ENCODE data around the gene ZNF354B.

The ZNF354B gene

DNA sequence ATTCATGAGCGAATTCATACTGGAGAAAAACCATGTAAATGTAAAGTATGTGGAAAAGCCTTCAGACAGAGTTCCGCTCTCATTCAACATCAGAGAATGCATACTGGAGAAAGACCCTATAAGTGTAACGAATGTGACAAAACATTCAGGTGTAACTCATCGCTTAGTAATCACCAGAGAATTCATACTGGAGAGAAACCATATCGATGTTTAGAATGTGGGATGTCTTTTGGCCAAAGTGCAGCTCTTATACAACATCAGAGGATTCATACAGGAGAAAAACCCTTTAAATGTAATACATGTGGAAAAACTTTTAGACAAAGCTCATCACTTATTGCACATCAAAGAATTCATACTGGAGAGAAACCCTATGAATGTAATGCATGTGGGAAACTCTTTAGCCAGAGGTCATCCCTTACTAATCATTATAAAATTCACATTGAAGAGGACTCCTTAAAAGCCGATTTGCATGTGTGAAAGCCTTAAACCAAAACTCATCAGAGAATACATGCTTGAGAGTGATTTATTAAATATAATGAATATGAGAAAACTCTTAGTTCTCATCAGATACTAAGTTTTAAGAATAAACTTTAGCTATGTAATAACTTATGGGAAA, 24.2 kb downstream of the ZNF354B start:
- no peak for DNase-seq

DNA sequence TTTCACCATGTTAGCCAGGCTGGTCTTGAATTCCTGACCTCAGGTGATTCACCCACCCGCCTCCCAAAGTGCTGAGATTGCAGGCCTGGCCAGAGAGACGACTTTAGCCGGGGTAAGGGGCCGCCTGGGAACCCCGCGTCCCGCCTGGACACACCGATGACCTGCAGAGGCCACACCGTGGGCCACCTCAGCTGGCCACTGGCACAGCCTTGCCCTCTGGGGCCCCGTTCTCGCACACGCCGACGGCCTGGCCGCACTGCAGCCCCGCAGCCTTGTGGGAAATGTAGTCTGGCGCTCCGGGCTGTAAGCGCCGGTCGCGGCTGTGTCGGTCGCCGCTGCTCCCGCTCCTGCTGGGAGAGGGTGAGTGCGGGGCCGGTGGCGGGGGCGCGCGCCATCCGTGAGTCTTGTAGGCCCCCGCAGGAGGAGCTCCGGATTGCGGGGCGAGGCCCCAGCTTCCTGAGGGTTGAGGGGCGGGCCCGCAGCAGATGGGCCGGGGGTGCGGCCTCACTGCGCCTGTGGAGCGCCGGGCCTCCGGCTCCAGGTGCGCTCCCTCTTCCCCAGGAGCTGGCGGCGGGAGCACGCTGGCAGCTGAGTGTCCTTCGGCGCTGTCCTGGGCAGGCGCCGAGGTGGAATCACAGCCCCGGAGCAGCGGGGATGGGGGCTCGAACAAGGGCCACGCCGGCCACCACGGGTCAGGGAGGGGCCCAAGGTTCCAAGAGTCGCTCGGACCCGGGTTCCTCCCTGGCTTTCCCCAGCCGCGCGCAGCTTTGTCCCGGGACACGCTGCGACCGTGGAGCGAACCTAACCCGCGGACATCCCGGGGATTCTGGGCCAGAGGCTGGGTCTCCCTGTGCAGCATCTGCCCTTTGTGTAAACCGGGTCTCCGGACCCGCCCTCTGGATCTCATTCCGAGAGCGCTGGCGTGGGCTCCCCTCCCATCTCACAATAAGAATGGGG, 36.1 kb downstream of the ZNF354B start, which contains the start of gene ZFP2:
TSS of gene ZFP2 (plus strand) at position 299 of the 957 bp plus-strand sequence. CDS start 35,401 bp downstream, outside the sequence.
- peak; percentile 20 for DNase-seq

- no peak for DNase-seq
These were observed 39.5 kb downstream of the ZNF354B start for GRCh38 chr5:178899289-178899688.

- no peak for DNase-seq
These were observed 43.1 kb downstream of the ZNF354B start for GRCh38 chr5:178902849-178903248.

DNA sequence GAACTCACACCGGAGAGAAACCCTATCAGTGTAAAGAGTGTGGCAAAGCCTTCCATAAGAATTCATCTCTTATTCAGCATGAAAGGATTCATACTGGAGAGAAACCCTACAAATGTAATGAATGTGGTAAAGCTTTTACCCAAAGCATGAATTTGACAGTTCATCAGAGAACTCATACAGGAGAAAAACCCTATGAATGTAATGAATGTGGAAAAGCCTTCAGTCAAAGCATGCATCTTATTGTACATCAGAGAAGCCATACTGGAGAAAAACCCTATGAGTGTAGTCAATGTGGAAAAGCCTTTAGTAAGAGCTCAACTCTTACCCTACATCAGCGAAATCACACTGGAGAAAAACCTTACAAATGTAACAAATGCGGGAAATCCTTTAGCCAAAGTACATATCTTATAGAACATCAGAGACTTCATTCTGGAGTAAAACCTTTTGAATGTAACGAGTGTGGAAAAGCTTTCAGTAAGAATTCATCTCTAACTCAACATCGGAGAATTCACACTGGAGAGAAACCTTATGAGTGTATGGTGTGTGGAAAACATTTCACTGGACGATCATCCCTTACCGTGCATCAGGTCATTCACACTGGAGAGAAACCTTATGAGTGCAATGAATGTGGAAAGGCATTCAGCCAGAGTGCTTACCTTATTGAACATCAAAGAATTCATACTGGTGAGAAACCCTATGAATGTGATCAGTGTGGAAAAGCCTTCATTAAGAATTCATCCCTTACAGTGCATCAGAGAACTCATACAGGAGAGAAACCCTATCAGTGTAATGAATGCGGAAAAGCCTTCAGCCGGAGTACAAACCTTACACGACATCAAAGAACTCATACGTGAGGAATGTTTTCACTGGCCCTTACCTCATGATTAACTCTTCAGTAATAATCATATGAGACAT, 72.3 kb downstream of the ZNF354B start:
- no peak for DNase-seq

All from NCI-H1694 treated with DMSO at 0.1 percent for 48 hours (cell line).